Cardiac fibroblast (primary cell): ENCODE results near the gene FBXL13.
"Not testable (repeated sequence)": the region's sequence is repeated elsewhere in the genome, so short reads cannot be mapped to it uniquely, and the experiment has no call there.

Source experiments
- DNase-seq, 2 donors: peaks; one replicate each; pipeline versions ENCODE4 v3.0.0 to v3.0.0-alpha.2; 2010; ENCODE audit warnings: low read depth in 2 of 2
- H3K4me3 ChIP-seq, 2 donors: replicated peaks in 1 of 2; 1 replicate in 1 of 2; 2 replicates in 1 of 2; pipeline ENCODE4 v1.5.1; 2011; ENCODE audit warnings: low read depth in 2 of 2, low read length in 2 of 2, mild to moderate bottlenecking in 2 of 2, moderate library complexity in 1 of 2
- TF ChIP-seq, protein P1 (sequence below): IDR thresholded peaks from one replicate; pipeline ENCODE4 v1.5.1; 2011; ENCODE audit warnings: low read depth, mild to moderate bottlenecking, low read length, inconsistent platforms

The FBXL13 gene

DNA sequence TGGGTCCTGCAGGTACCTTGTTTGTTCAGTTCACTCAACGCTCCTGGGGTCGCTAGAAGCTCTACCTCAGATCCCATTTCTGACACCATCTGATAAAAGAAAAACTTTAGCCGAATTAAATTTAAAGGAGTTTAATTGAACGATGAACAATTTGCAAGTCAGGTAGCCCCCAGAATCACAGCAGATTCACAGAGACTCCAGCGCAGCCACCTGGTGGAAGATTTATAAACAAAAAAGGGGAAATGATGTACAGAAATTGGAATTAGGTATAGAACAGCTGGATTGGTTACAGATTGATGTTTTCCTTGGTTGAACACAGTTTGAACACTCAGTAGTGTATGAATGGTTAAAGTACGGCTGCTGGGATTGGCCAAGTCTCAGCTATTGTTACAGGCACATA, 23.1 kb downstream of the FBXL13 start:
- H3K4me3 ChIP-seq, result no peak overlapping the region
- TF ChIP-seq, protein P1, sequence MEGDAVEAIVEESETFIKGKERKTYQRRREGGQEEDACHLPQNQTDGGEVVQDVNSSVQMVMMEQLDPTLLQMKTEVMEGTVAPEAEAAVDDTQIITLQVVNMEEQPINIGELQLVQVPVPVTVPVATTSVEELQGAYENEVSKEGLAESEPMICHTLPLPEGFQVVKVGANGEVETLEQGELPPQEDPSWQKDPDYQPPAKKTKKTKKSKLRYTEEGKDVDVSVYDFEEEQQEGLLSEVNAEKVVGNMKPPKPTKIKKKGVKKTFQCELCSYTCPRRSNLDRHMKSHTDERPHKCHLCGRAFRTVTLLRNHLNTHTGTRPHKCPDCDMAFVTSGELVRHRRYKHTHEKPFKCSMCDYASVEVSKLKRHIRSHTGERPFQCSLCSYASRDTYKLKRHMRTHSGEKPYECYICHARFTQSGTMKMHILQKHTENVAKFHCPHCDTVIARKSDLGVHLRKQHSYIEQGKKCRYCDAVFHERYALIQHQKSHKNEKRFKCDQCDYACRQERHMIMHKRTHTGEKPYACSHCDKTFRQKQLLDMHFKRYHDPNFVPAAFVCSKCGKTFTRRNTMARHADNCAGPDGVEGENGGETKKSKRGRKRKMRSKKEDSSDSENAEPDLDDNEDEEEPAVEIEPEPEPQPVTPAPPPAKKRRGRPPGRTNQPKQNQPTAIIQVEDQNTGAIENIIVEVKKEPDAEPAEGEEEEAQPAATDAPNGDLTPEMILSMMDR, result no peak
- no peak for DNase-seq

DNA sequence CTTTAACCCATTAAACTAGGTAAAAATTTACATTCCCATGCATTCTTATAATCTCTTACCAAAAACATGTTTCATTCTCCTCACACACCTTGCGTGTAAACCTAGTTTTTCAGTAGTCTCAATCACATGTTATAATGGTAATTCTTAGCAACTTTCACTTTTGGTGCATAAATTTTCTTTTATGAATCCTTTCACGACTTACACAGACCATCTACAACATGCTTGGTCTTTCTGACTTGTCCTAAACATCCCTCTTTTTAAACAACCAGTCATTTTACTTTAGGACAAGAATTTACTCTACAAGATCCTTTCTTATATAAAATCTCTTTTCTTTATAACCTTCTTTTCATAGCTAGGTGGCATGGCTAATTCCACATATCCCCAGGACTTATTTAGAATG, 25.8 kb downstream of the FBXL13 start:
- TF ChIP-seq, protein P1, result no peak
- no peak overlapping the region for H3K4me3 ChIP-seq
- peak in 1 of 2 donors; percentile 40 for DNase-seq

DNA sequence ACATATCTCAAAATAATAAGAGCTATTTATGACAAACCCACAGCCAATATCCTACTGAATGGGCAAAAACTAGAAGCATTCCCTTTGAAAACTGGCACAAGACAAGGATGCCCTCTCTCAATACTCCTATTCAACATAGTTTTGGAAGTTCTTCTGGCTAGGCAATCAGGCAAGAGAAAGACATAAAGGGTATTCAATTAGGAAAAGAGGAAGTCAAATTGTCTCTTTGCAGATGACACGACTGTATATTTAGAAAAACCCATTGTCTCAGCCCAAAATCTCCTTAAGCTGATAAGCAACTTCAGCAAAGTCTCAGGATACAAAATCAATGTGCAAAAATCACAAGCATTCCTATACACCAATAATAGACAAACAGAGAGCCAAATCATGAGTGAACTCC, 32.8 kb downstream of the FBXL13 start:
- not testable (repeated sequence) for DNase-seq

DNA sequence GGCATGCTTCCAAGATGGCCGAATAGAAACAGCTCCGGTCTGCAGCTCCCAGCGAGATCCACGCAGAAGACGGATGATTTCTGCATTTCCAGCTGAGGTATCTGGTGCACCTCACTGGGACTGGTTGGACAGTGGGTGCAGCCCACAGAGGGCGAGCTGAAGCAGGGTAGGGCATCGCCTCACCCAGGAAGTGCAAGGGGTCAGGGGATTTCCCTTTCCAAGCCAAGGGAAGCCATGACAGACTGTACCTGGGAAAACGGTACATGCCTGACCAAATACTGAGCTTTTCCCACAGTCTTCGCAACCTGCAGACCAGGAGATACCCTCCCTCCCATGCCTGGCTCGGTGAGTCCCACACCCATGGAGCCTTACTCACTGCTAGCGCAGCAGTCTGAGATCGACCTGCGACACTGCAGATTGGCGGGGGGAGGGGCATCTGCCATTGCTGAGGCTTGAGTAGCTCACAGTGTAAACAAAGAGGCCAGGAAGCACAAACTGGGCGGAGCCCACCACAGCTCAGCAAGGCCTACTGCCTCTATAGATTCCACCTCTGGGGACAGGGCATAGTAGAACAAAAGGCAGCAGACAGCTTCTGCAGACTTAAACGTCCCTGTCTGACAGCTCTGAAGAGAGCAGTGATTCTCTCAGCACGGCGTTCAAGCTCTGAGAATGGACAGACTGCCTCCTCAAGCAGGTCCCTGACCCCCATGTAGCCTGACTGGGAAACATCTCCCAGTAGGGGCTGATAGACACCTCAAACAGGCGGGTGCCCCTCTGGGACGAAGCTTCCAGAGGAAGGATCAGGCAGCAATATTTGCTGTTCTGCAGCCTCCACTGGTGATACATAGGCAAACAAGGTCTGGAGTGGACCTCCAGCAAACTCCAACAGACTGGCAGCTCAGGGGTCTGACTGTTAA, 36.5 kb downstream of the FBXL13 start:
- not testable (repeated sequence) for H3K4me3 ChIP-seq
- peak in 1 of 2 donors; percentile 32 for DNase-seq

More for the DNA sequence above, 32.8 kb downstream of the FBXL13 start:
- not testable (repeated sequence) for H3K4me3 ChIP-seq

GRCh38 chr7:103037476-103037822, 37.1 kb downstream of the FBXL13 start:
- TF ChIP-seq, protein P1, result no peak
- no peak for DNase-seq
- no peak overlapping the region for H3K4me3 ChIP-seq

GRCh38 chr7:103034318-103034717, 40.3 kb downstream of the FBXL13 start:
- not testable (repeated sequence) for H3K4me3 ChIP-seq, DNase-seq

DNA sequence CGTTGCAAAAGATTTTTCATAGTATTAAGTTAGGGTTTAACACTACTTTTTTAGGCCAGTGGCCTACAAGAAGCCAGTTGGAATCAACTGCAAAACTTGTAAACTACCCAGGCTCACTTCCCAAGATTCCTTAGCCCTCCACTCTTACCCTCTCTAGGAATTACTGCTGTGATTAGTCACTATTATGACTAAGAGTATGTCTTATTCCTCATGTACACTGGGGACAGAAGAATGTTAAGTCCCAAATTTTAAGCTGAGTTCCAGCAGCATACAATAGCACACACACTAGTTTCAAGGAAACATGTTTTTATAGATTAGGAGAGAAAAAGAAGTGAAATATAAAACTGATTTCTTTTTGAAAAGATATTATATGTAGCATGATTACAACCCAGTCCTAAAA, 42.8 kb downstream of the FBXL13 start:
- no peak overlapping the region for H3K4me3 ChIP-seq
- peak in 1 of 2 donors; percentile 23 for DNase-seq
- TF ChIP-seq, protein P1, result no peak

DNA sequence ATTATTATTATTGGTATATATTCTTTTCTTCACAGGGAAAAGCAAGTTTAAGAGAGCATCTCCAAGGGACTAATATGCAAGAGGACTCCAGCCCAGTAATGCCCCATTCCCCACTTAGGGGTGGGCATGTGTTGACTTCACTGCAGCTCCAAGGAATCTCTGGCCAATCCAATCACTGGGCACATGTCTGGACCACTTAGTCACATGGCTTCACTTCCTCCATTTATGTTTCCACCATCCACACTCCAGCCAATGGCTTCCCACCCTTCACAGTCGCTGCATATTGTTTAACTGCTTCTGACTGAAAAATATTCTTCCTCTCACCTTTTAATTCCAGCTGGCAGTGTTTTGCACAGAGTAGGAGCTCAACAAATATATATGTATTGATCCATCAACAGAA, 43.6 kb downstream of the FBXL13 start:
- TF ChIP-seq, protein P1, result no peak
- H3K4me3 ChIP-seq, result no peak overlapping the region
- no peak for DNase-seq
